ENCODE measurements around the gene ELK4.
"Not testable (repeated sequence)": the region's sequence is repeated elsewhere in the genome, so short reads cannot be mapped to it uniquely, and the experiment has no call there.

The ELK4 gene

GRCh38 chr1:205665201-205666045, 33.6 kb upstream of the ELK4 start:
- DNase-seq (ENCODE audit: extremely low read depth in 1 of 2, low read depth in 1 of 2) = no peak

GRCh38 chr1:205664399-205665017, 32.7 kb upstream of the ELK4 start:
- DNase-seq (ENCODE audit: extremely low read depth in 1 of 2, low read depth in 1 of 2) = no peak

GRCh38 chr1:205663286-205663936, 31.6 kb upstream of the ELK4 start:
- no peak for DNase-seq (ENCODE audit: extremely low read depth in 1 of 2, low read depth in 1 of 2)

- DNase-seq (ENCODE audit: extremely low read depth in 1 of 2, low read depth in 1 of 2) = no peak
Observed at GRCh38 chr1:205662791-205663190, 31.0 kb upstream of the ELK4 start.

GRCh38 chr1:205662135-205662738, 30.4 kb upstream of the ELK4 start:
- DNase-seq (ENCODE audit: extremely low read depth in 1 of 2, low read depth in 1 of 2) = no peak

GRCh38 chr1:205661429-205662134, 29.8 kb upstream of the ELK4 start:
- DNase-seq (ENCODE audit: extremely low read depth in 1 of 2, low read depth in 1 of 2) = no peak

GRCh38 chr1:205660361-205660760, 28.6 kb upstream of the ELK4 start:
- DNase-seq (ENCODE audit: extremely low read depth in 1 of 2, low read depth in 1 of 2) = no peak

- DNase-seq (ENCODE audit: extremely low read depth in 1 of 2, low read depth in 1 of 2) = peak; percentile 28 to 57
Observed at GRCh38 chr1:205658943-205659581, 27.3 kb upstream of the ELK4 start.

GRCh38 chr1:205656236-205656635, 24.4 kb upstream of the ELK4 start:
- DNase-seq (ENCODE audit: extremely low read depth in 1 of 2, low read depth in 1 of 2) = no peak

GRCh38 chr1:205652984-205653383, 21.2 kb upstream of the ELK4 start:
- DNase-seq (ENCODE audit: extremely low read depth in 1 of 2, low read depth in 1 of 2) = no peak

- DNase-seq (ENCODE audit: extremely low read depth in 1 of 2, low read depth in 1 of 2) = no peak
Observed at GRCh38 chr1:205650241-205650640, 18.4 kb upstream of the ELK4 start.

GRCh38 chr1:205645519-205645918, 13.7 kb upstream of the ELK4 start:
- DNase-seq (ENCODE audit: extremely low read depth in 1 of 2, low read depth in 1 of 2) = no peak

- DNase-seq (ENCODE audit: extremely low read depth in 1 of 2, low read depth in 1 of 2) = no peak
Observed at GRCh38 chr1:205642679-205643307, 11.0 kb upstream of the ELK4 start.

- no peak for DNase-seq (ENCODE audit: extremely low read depth in 1 of 2, low read depth in 1 of 2)
Observed at GRCh38 chr1:205639567-205639966, 7.8 kb upstream of the ELK4 start.

- DNase-seq (ENCODE audit: extremely low read depth in 1 of 2, low read depth in 1 of 2) = no peak
Observed at GRCh38 chr1:205637854-205638468, 6.2 kb upstream of the ELK4 start.

GRCh38 chr1:205636732-205637131, 4.9 kb upstream of the ELK4 start:
- DNase-seq (ENCODE audit: extremely low read depth in 1 of 2, low read depth in 1 of 2) = no peak

- not testable (repeated sequence) for DNase-seq (ENCODE audit: extremely low read depth in 1 of 2, low read depth in 1 of 2)
Observed at GRCh38 chr1:205636138-205636530, 4.3 kb upstream of the ELK4 start.

- no peak for DNase-seq (ENCODE audit: extremely low read depth in 1 of 2, low read depth in 1 of 2)
Observed at GRCh38 chr1:205633421-205633976, 1.7 kb upstream of the ELK4 start.

- DNase-seq (ENCODE audit: extremely low read depth in 1 of 2, low read depth in 1 of 2) = no peak
Observed at GRCh38 chr1:205632669-205633169, 908 bp upstream of the ELK4 start.

All from activated CD8-positive, alpha-beta memory T cell treated with anti-CD3 and anti-CD28 coated beads for 1 hour (primary cell).